ENCODE measurements around the gene TMX1. TPM values are rescaled to one million over a fixed set of nuclear protein-coding genes. Genes with fewer than 3 reads are reported as not detected.

Gene TMX1
- total and polyA plus RNA-seq, 2 experiments from 2014 or later, result 61.5 to 126 TPM

DNA sequence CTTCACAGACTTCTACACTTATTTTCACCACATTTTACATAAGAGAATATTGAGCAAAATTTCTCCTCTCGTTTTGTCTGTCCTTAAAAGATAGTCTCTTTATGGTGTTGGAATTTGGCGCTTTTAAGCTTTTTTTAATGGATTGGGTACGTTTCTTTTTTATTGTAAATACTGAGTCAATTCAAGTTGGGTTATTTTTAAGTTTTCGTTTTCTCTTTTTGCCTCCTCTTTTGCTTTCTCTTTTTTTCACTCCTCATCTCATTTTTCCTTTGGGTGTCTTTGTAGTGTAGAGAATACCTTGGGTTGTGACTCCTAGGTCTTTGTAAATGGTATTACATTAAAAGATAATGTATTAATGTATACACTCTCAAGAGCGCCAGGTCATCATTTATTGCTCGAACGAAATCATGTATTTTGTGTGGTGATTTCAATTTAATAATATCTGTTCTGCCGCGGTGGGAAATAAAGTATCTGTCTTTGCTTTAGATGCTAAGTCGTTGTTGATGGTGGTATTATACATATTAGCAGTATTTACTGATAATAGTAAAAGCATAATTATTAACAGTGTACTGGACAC lies 845 bp downstream of the TMX1 start:
- Histone ChIP-seq H3F3A (replicated peaks; ENCODE audit: low read depth) (no peaks in the 10 kb centered on the region), H3K4me1 (ENCODE audit: insufficient read depth) (peaks cover 38% of the 10 kb centered on the region), H3K4me3 (peak overlapping the region; percentile 89), H3K27me3 (ENCODE audit: insufficient read depth) (no peaks in the 10 kb centered on the region), H3K9me2 (ENCODE audit: insufficient read depth) (no peaks in the 10 kb centered on the region), H3K4me2 (peak overlapping the region; percentile 90), H4K20me1 (replicated peaks; ENCODE audit: insufficient read depth) (peaks cover 5% of the 10 kb centered on the region; the same call in 1 of the 2 replicates), H3K79me2 (replicated peaks; ENCODE audit: insufficient read depth) (peaks cover 57% of the 10 kb centered on the region), H3K27ac (ENCODE audit: low read depth) (peak overlapping the region; percentile 92), H3K36me3 (ENCODE audit: insufficient read depth) (peaks cover 10% of the 10 kb centered on the region; the same call in 1 of the 2 replicates), H2AFZ (no peak overlapping the region)
- H3K36me3 Mint-ChIP-seq (ENCODE audit: low read depth), result peaks cover 25% of the 10 kb centered on the region
- DNase-seq (ENCODE audit: low spot score) (no peak), ATAC-seq (no peak)
- H3K27me3 Mint-ChIP-seq (ENCODE audit: insufficient read depth, low read depth, poor library complexity), result peaks cover 3% of the 10 kb centered on the region
- peaks cover 37% of the 10 kb centered on the region for H3K4me1 Mint-ChIP-seq
- no peak overlapping the region for H3K27ac Mint-ChIP-seq
- no peak overlapping the region for H3K4me3 Mint-ChIP-seq
- H3K9me3 Mint-ChIP-seq, result no peaks in the 10 kb centered on the region
- TF ChIP-seq, protein P1, sequence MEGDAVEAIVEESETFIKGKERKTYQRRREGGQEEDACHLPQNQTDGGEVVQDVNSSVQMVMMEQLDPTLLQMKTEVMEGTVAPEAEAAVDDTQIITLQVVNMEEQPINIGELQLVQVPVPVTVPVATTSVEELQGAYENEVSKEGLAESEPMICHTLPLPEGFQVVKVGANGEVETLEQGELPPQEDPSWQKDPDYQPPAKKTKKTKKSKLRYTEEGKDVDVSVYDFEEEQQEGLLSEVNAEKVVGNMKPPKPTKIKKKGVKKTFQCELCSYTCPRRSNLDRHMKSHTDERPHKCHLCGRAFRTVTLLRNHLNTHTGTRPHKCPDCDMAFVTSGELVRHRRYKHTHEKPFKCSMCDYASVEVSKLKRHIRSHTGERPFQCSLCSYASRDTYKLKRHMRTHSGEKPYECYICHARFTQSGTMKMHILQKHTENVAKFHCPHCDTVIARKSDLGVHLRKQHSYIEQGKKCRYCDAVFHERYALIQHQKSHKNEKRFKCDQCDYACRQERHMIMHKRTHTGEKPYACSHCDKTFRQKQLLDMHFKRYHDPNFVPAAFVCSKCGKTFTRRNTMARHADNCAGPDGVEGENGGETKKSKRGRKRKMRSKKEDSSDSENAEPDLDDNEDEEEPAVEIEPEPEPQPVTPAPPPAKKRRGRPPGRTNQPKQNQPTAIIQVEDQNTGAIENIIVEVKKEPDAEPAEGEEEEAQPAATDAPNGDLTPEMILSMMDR (conservative IDR thresholded peaks at IDR 0.05; ENCODE audit: low read depth in 2 of 2), result no peak
- TF ChIP-seq, protein P2, sequence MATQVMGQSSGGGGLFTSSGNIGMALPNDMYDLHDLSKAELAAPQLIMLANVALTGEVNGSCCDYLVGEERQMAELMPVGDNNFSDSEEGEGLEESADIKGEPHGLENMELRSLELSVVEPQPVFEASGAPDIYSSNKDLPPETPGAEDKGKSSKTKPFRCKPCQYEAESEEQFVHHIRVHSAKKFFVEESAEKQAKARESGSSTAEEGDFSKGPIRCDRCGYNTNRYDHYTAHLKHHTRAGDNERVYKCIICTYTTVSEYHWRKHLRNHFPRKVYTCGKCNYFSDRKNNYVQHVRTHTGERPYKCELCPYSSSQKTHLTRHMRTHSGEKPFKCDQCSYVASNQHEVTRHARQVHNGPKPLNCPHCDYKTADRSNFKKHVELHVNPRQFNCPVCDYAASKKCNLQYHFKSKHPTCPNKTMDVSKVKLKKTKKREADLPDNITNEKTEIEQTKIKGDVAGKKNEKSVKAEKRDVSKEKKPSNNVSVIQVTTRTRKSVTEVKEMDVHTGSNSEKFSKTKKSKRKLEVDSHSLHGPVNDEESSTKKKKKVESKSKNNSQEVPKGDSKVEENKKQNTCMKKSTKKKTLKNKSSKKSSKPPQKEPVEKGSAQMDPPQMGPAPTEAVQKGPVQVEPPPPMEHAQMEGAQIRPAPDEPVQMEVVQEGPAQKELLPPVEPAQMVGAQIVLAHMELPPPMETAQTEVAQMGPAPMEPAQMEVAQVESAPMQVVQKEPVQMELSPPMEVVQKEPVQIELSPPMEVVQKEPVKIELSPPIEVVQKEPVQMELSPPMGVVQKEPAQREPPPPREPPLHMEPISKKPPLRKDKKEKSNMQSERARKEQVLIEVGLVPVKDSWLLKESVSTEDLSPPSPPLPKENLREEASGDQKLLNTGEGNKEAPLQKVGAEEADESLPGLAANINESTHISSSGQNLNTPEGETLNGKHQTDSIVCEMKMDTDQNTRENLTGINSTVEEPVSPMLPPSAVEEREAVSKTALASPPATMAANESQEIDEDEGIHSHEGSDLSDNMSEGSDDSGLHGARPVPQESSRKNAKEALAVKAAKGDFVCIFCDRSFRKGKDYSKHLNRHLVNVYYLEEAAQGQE (IDR thresholded peaks at IDR 0.05; ENCODE audit: unreplicated experiment), result no peak
- TF ChIP-seq EZH2phosphoT487 (IDR thresholded peaks at IDR 0.05; ENCODE audit: unreplicated experiment), result no peak
- no peak for TF ChIP-seq STAT1 (IDR thresholded peaks at IDR 0.05; ENCODE audit: unreplicated experiment)
- no peak for TF ChIP-seq POLR2AphosphoS5 (IDR thresholded peaks at IDR 0.05; ENCODE audit: low read depth)
- no peak for TF ChIP-seq ZNF331 (CRISPR knock-in tag; IDR thresholded peaks at IDR 0.05; ENCODE audit: low read depth)
- TF ChIP-seq NANOG (IDR thresholded peaks at IDR 0.05; ENCODE audit: borderline replicate concordance), result no peak

DNA sequence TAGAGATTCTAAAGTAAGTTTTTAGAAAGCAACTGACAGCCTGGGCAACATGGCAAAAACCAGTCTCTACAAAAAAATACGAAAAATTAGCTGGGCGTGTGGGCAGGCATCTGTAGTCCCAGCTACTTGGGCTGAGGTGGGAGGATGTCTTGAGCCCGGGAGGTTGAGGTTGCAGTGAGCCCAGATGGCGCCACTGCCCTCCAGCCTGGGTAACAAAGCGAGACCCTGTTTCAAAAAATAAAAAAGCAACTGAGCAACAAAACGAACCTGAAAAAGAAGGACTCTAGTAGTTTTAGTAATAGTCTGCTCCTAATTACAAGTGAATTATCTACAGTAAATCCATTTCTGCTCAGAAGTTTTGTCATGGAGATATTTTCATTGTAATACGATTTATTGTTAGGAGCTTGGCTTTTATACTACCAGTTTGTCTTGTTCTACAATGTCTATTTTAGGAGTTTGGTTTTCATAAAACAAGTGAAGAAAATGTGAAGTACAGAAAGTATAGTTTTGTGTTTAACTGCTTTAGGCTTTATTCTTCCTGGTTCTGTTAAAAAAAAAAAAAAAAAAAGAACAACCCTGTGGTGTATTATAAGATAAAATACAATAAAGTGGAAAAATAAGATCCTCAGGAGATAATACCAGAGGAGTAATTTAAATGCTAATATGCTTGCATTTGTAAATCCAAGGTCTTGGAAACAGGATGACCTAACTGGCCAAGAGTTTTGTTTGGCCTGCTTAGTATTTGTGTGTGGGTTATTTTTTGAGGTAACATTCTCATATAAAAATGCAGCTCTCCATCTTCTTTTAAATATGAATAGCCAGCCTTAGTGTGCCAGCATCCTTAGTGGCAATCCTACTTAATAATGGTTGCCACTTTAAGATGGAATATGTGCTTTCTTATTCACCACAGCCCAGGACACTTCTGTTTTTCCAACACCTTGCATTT lies 2.8 kb downstream of the TMX1 start:
- no peaks in the 10 kb centered on the region for H3F3A ChIP-seq (replicated peaks; ENCODE audit: low read depth)
- peak; percentile 63 for DNase-seq (ENCODE audit: low spot score)
- no peak overlapping the region for H2AFZ ChIP-seq
- peaks cover 42% of the 10 kb centered on the region for H3K4me1 Mint-ChIP-seq
- no peaks in the 10 kb centered on the region for H3K9me2 ChIP-seq (ENCODE audit: insufficient read depth)
- H3K36me3 ChIP-seq (ENCODE audit: insufficient read depth), result peaks cover 15% of the 10 kb centered on the region
- H3K27ac Mint-ChIP-seq, result peak overlapping the region; percentile 86
- H3K27me3 Mint-ChIP-seq (ENCODE audit: insufficient read depth, low read depth, poor library complexity), result peaks cover 3% of the 10 kb centered on the region
- peaks cover 41% of the 10 kb centered on the region for H3K36me3 Mint-ChIP-seq (ENCODE audit: low read depth)
- H4K20me1 ChIP-seq (replicated peaks; ENCODE audit: insufficient read depth), result peaks cover 7% of the 10 kb centered on the region; the same call in 1 of the 2 replicates
- peak overlapping the region; percentile 89 for H3K4me3 ChIP-seq
- peaks cover 42% of the 10 kb centered on the region for H3K4me1 ChIP-seq (ENCODE audit: insufficient read depth)
- no peak overlapping the region; the same call in 2 of the 3 replicates for H3K4me3 Mint-ChIP-seq
- H3K27ac ChIP-seq (ENCODE audit: low read depth), result peak overlapping the region; percentile 92
- H3K27me3 ChIP-seq (ENCODE audit: insufficient read depth), result no peaks in the 10 kb centered on the region
- H3K4me2 ChIP-seq, result peak overlapping the region; percentile 90
- H3K9me3 Mint-ChIP-seq, result no peaks in the 10 kb centered on the region
- H3K79me2 ChIP-seq (replicated peaks; ENCODE audit: insufficient read depth), result peaks cover 76% of the 10 kb centered on the region
- ATAC-seq, result peak; percentile 44
- TF ChIP-seq POLR2AphosphoS5 (IDR thresholded peaks at IDR 0.05; ENCODE audit: low read depth) (no peak), JUNB (IDR thresholded peaks at IDR 0.05; ENCODE audit: unreplicated experiment) (no peak), ZNF114 (CRISPR knock-in tag; IDR thresholded peaks at IDR 0.05) (no peak), ZNF331 (CRISPR knock-in tag; IDR thresholded peaks at IDR 0.05; ENCODE audit: low read depth) (no peak)
- TF ChIP-seq, protein P1 (conservative IDR thresholded peaks at IDR 0.05; ENCODE audit: low read depth in 2 of 2), result peak in 1 of 2 experiments; percentile 30; a peak in 3 of 4 replicates

Measured in GM23338 (cell line).